Activated B cell treated with CpG ODN at 0.5 μM for 24 hours (primary cell): ENCODE measurements around the gene FBXW4. TPM values are rescaled to one million over a fixed set of nuclear protein-coding genes. Genes with fewer than 3 reads are reported as not detected.

Experiments
- ATAC-seq: fragments of 200-7000 bp; cut with Tn5 transposase; one replicate; pipeline ENCODE4 v1.10.0; 2021; ENCODE audit warnings: low read depth, mild to moderate bottlenecking, moderate library complexity
- CTCF ChIA-PET: fragments of 350-600 bp; sonication (Branson Sonifier 250); formaldehyde crosslinking; loops from one replicate; lab custom pipeline; 2021; ENCODE audit warnings: antibody characterized with exemption; lab: Charles Lee
- POLR2A ChIA-PET: fragments of 350-600 bp; sonication (Branson Sonifier 250); formaldehyde crosslinking; loops from one replicate; lab custom pipeline; 2021; ENCODE audit warnings: antibody characterized with exemption; lab: Charles Lee
- DNase-seq: peaks from one replicate; pipeline ENCODE4 v3.0.0; 2022
- H3K27ac Mint-ChIP-seq: one replicate; pipeline ENCODE4 v1.8.0; 2020; ENCODE audit warnings: mixed read lengths
- H3K27me3 Mint-ChIP-seq: one replicate; pipeline ENCODE4 v1.8.0; 2021; ENCODE audit warnings: mixed read lengths
- H3K36me3 Mint-ChIP-seq: one replicate; pipeline ENCODE4 v1.8.0; 2021; ENCODE audit warnings: low read depth, mixed read lengths
- H3K4me1 Mint-ChIP-seq: one replicate; pipeline ENCODE4 v1.8.0; 2021; ENCODE audit warnings: mixed read lengths
- H3K4me3 Mint-ChIP-seq: one replicate; pipeline ENCODE4 v1.8.0; 2020; ENCODE audit warnings: mild to moderate bottlenecking, mixed read lengths
- H3K9me3 Mint-ChIP-seq: one replicate; pipeline ENCODE4 v1.8.0; 2020; ENCODE audit warnings: mixed read lengths
- CTCF ChIP-seq: fragments of 200-600 bp; IDR thresholded peaks from one replicate; pipeline ENCODE4 v1.8.0; 2022; ENCODE audit warnings: antibody characterized with exemption, mild to moderate bottlenecking
- intact Hi-C: fragments of 100-400 bp; cut with micrococcal nuclease; formaldehyde crosslinking; loops from one replicate; pipeline ENCODE4 v1.15.1; 2024
- total RNA-seq: library from RNA; stranded (reverse); gene quantifications from 2 replicates; pipeline ENCODE4 v1.2.3, GENCODE V29; 2022

Gene FBXW4
- total RNA-seq, 1 donor from 2014 or later, result 74.2 TPM

GRCh38 chr10:101720606-101721230 lies 25.7 kb upstream of the FBXW4 start:
- H3K27me3 Mint-ChIP-seq, result peaks cover 23% of the 10 kb centered on the region
- no peak for TF ChIP-seq CTCF
- ChIA-PET CTCF (no interaction called here), POLR2A (no interaction called here)
- no peaks in the 10 kb centered on the region for H3K9me3 Mint-ChIP-seq
- intact Hi-C loops, result no loop called here
- ATAC-seq, result no peak
- DNase-seq, result no peak
- H3K36me3 Mint-ChIP-seq, result no peaks in the 10 kb centered on the region
- H3K4me1 Mint-ChIP-seq, result peaks cover 8% of the 10 kb centered on the region
- H3K4me3 Mint-ChIP-seq, result no peak overlapping the region
- no peak overlapping the region for H3K27ac Mint-ChIP-seq

GRCh38 chr10:101718690-101719275 lies 23.8 kb upstream of the FBXW4 start:
- DNase-seq (no peak), ATAC-seq (no peak)
- intact Hi-C loops, result no loop called here
- H3K4me3 Mint-ChIP-seq, result no peak overlapping the region
- no peaks in the 10 kb centered on the region for H3K4me1 Mint-ChIP-seq
- no peak overlapping the region for H3K27ac Mint-ChIP-seq
- no peak for TF ChIP-seq CTCF
- H3K27me3 Mint-ChIP-seq, result peaks cover 23% of the 10 kb centered on the region
- CTCF ChIA-PET, result no interaction called here
- no peaks in the 10 kb centered on the region for H3K9me3 Mint-ChIP-seq
- POLR2A ChIA-PET, result no interaction called here
- no peaks in the 10 kb centered on the region for H3K36me3 Mint-ChIP-seq

GRCh38 chr10:101716891-101717659 lies 22.1 kb upstream of the FBXW4 start:
- no peak overlapping the region for H3K4me3 Mint-ChIP-seq
- peaks cover 19% of the 10 kb centered on the region for H3K27me3 Mint-ChIP-seq
- H3K36me3 Mint-ChIP-seq, result no peaks in the 10 kb centered on the region
- no peak overlapping the region for H3K27ac Mint-ChIP-seq
- H3K9me3 Mint-ChIP-seq, result no peaks in the 10 kb centered on the region
- POLR2A ChIA-PET, result interaction anchor here (0.7 kb wide), 1 partner anchor 41 kb away, joined by 3 read pairs; no protein-coding TSS in a partner anchor
- CTCF ChIA-PET, result no interaction called here
- H3K4me1 Mint-ChIP-seq, result no peaks in the 10 kb centered on the region
- intact Hi-C loops, result no loop called here
- DNase-seq, result no peak
- no peak for ATAC-seq
- no peak for TF ChIP-seq CTCF

DNA sequence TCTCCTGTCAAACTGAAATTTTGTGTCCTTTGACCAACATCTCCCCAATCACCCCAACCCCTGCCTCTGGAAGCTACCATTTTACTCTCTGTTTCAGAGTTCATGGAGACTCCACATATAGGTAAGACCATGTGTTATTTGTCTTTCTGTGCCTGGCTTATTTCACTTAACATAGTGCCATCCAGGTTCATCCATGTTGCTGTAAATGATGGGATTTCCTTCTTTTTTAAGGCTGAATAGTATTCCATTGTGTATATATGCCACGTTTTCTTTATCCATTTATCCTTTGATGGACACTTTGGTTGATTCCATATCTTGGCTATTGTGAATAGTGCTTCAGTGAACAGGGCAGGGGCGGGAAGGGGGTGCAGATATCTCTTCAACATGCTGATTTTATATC lies 18.0 kb upstream of the FBXW4 start:
- Mint-ChIP-seq H3K4me1 (no peaks in the 10 kb centered on the region), H3K27ac (no peak overlapping the region), H3K4me3 (no peak overlapping the region), H3K27me3 (peaks cover 12% of the 10 kb centered on the region), H3K36me3 (no peaks in the 10 kb centered on the region), H3K9me3 (no peaks in the 10 kb centered on the region)
- ChIA-PET POLR2A (no interaction called here), CTCF (no interaction called here)
- no peak for TF ChIP-seq CTCF
- ATAC-seq (no peak), DNase-seq (no peak)
- intact Hi-C loops, result no loop called here

DNA sequence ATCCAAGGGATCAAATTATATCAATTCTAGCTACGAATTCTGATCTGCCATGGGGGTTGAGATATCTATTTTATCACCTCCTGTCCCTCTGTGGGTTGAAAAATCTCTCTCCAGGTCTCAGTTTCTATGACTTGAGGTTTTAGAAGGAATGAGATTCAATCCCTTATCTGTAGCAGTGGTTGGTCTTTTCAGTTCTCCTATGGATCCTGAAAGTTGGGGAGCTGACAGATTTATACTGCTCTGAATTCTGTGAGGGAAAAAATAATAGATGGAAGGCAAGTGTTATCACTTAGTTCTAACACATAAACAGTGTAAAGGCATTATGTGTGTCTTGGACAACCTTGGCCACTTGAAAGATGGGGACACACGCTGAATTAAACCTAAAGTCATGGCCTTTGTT lies 15.8 kb upstream of the FBXW4 start:
- H3K4me1 Mint-ChIP-seq, result no peaks in the 10 kb centered on the region
- ATAC-seq, result no peak
- intact Hi-C loops, result no loop called here
- peaks cover 15% of the 10 kb centered on the region for H3K27me3 Mint-ChIP-seq
- no peak for DNase-seq
- no peak overlapping the region for H3K4me3 Mint-ChIP-seq
- no peak for TF ChIP-seq CTCF
- no peaks in the 10 kb centered on the region for H3K36me3 Mint-ChIP-seq
- CTCF ChIA-PET, result no interaction called here
- no peak overlapping the region for H3K27ac Mint-ChIP-seq
- POLR2A ChIA-PET, result interaction anchor here (0.5 kb wide), 1 partner anchor 271 kb away, joined by 5 read pairs; no protein-coding TSS in a partner anchor
- H3K9me3 Mint-ChIP-seq, result no peaks in the 10 kb centered on the region
